Measurements from ENCODE around the gene DYSF.

The DYSF gene

GRCh38 chr2:71603311-71603811 lies 150.0 kb downstream of the DYSF start:
- DNase-seq (ENCODE audit: low read depth) = no peak

DNA sequence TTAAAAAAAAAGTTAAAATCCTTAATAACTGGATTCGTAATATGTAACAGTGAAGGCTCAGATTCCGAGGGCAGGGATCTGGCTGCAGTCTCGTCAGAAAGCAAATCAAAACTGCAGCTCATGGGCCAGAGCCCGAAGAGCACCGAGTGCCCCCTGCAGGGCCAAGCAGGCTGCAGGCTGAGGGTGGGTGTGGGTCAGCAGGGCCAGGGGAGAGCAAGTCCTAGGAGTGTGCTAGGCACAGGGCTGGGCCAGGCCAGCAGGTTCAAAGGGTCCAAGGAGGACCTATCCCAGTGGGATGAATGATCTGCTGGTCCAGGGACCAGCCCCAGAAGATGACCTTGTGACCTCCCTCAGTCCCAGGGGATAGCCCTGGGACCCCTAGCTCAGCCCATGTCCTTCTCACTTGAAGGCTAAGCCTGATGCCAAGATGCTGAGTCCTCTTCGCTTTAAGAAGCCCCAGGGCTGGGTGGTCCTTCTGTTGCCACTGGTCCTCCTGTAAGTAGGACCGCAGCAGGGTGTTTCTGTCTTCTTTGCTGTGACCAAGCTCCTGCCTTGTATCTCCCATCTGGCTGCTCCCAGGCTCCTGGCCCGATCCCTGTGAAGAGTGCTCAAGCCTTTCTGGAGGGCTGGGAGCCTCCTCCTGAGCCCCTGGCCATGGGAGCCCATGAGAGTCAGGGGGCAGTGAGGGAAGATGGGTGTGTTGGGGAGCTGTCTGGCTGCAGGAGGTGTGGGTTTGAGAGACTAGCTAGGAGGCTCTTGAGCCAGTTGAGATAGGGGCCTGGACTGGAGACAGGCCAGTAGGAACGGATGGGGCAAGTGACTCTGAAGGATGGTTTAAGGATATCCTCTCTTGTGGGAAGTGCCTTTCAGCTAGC lies 150.7 kb downstream of the DYSF start:
- no peak for DNase-seq (ENCODE audit: low read depth)

DNA sequence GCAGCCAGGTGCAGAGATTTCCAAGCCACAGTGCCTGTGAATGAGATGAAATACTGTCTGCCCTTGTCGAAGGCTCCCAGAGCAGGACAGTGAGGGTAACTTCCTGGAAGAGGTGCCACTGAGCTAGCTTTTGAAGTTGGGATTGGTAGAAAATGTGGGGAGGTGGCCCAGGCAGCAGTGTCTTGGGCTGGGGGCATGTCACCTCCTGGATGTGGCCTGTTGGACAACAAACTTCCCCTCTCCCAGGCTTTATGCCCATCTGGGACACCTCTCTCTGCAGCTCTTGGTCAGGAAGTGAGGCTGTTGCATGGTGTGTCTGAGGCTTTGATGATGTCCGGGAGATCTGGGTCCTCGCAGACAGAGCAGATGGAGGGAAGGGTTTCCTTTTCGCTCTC lies 151.4 kb downstream of the DYSF start:
- DNase-seq (ENCODE audit: low read depth) = no peak

GRCh38 chr2:71605173-71605641 lies 151.8 kb downstream of the DYSF start:
- no peak for DNase-seq (ENCODE audit: low read depth)

GRCh38 chr2:71605781-71606241 lies 152.4 kb downstream of the DYSF start:
- DNase-seq (ENCODE audit: low read depth) = no peak

GRCh38 chr2:71606244-71606643 lies 152.9 kb downstream of the DYSF start:
- DNase-seq (ENCODE audit: low read depth) = no peak

DNA sequence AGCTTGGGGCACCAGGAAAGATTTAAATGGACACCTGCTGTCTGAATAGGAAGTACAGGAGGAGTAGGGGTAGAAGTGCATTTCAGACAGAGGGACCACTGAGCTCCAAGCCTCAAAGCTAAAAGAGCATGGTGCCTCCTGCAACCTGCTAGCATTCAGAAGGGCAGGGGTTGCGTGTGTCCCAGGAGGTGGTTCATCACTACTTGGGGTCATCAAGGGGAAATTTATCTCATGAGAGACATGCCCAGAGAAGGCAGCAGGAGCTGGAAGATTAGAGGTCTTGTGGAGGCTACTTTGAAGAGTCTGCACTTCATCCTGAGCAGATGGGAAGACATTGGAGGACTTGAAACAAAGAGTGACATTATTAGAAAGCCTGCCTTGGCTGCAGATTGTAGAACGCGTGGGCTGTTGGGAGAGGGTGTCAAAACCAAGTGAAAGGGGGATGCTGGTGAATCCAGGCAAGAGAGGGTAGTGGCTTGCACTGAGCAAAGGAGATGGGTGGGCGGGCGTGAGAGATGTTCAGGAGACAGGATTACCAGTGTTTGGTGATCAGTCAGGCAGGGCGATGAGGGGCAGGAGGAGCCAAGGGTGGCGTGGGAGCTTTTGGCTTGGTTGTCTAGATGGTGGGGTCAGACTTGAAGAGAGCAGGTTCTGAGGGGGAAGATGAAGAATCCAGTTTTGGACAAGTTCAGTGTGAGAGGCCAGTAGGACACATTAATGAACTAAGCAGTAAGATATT lies 154.0 kb downstream of the DYSF start:
- DNase-seq (ENCODE audit: low read depth) = no peak

GRCh38 chr2:71608034-71608433 lies 154.7 kb downstream of the DYSF start:
- DNase-seq (ENCODE audit: low read depth) = no peak

GRCh38 chr2:71608441-71608840 lies 155.1 kb downstream of the DYSF start:
- no peak for DNase-seq (ENCODE audit: low read depth)

DNA sequence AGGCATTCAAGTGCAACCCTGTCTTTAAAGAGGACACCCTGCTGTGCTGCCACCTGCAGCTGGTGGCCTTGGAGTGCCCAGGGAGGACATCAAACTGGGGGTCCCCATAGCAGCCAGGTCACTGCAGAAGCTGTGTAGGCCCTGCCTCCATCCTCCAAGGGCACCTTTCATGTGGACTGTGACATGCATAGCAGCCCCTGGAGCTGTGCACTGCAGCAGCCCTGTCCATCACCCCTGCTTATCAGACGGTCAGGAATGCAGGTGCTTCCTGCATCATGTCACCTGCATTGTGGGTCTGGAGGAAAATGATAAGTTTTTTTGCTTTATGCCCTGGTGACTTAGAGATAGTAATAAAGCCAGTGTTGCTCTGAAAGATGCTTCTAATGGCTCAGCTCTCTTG lies 155.7 kb downstream of the DYSF start:
- no peak for DNase-seq (ENCODE audit: low read depth)

DNA sequence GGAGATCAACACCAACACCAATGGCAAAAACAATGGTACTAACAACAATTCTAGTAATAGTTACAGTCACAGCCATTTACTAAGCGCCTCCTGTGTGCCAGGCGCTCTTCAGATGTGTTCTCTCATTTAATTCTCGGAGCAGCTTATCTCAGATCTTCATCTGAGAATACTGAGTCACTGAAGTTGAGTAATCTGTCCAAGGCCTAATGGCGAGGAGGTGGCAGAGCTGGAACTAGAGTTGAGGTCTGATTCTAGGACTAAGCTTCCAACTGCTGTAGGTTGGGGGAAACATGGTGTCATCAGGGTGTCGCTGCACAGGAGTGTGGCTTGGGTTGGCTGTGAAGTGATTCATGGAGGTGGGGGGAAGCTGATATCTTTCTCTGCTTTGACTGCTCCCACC lies 156.1 kb downstream of the DYSF start:
- peak; percentile 35 for DNase-seq (ENCODE audit: low read depth)

- peak; percentile 17 for DNase-seq (ENCODE audit: low read depth)
Measured at GRCh38 chr2:71609958-71610357, 156.6 kb downstream of the DYSF start.

GRCh38 chr2:71610671-71611070 lies 157.3 kb downstream of the DYSF start:
- no peak for DNase-seq (ENCODE audit: low read depth)

DNA sequence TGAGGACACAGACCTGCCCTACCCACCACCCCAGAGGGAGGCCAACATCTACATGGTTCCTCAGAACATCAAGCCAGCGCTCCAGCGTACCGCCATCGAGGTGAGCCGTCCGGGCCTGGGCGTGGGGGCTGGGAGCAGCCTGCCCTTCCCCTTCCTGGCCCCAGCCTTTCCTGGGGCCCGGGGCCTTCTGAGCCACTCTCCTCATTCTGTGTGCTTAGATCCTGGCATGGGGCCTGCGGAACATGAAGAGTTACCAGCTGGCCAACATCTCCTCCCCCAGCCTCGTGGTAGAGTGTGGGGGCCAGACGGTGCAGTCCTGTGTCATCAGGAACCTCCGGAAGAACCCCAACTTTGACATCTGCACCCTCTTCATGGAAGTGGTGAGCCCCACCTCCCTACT lies 157.9 kb downstream of the DYSF start:
- DNase-seq (ENCODE audit: low read depth) = no peak

GRCh38 chr2:71611781-71612527 lies 158.6 kb downstream of the DYSF start:
- DNase-seq (ENCODE audit: low read depth) = no peak

DNA sequence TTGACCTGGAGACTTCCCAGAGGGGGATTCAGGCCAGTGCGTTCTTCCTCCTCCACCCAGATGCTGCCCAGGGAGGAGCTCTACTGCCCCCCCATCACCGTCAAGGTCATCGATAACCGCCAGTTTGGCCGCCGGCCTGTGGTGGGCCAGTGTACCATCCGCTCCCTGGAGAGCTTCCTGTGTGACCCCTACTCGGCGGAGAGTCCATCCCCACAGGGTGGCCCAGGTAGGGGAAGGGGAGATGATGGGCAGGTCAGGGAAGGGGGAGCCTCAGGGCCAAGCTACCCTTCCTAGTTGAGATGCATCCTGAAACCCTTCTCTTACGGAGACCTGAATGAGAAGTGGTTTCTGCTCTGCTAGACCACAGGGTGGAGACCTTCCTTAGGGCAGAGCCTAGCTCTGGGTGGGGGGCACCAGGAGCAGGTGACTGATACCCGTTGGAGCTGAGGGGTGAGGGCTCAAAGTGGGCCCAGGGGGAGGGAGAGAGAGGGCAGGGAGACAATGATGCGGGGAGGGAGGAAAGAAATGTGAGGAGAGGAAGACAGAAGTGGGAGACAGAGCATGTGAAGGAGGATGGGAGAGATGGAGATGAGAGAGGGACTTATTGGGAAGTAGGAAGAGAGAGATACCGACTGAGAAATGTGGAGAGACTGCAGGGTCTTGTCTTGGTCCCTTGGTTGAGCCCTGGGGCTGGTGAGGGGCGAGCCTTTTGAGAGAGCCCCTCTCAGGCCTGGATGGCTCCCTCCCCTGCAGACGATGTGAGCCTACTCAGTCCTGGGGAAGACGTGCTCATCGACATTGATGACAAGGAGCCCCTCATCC lies 159.4 kb downstream of the DYSF start:
- DNase-seq (ENCODE audit: low read depth) = no peak

DNA sequence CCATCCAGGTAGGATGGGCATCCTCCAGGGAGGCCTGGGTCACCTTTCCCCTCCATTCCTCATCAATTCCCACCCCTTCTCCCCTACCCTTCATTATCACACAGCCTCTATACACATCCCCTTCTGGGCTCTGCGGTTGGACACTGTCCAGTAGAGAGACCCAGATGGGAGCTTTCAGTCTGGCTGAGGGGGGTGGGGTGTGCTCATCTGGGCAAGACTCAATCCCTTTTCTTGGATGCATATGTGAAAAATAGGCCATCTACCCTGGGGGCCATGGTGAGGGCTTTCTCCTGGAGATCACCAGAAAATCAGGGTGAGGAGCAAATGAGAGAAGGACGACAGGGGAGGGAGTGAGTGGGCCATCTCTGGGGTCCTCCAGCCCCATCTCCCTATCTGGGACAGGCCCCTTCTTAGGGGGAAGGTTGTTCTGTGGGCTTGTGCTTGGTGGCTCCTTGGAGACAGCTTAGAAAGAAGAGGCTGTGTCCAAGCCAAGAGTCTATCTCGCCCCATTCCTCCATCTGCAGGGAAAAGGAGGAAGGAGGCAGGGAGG lies 160.1 kb downstream of the DYSF start:
- no peak for DNase-seq (ENCODE audit: low read depth)

GRCh38 chr2:71613953-71614925 lies 160.9 kb downstream of the DYSF start:
- DNase-seq (ENCODE audit: low read depth) = no peak

DNA sequence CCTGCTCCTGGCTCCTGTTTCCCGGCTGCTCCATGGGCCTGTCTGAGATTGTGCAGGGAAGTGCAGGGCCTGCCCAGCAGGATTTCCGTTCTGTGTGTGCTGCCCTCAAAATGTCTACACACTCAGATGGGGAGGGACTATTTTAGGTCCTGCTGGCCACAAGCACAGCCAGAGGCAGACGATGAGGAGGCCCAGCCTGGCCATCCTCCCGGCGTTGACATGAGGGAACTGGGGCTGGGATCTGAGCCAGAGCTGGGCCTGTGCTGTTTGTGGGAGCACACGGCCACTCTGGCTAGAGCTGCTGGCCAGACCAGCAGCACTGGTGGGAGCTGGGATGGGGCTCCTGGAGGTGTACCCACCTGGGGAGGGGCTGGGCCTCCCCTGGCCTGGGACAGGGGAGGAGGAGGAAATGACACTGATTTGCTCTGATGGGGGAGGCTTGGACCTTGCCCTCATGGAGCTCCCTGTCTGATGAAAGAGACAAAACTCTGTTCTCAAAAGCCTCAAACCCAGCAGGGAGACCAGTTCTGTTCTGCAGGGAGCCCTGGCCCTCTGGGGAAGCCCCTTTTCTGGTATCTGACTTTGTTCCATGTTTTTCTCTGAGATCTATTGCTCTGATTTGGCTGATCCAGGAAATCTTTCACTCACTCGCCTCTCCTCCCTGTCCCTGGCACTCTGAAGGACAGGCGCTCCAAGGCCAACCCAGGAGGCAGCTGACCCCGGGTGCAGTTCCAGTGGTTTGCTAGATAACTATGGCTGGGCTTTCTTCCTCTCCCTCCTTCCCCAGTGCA lies 161.8 kb downstream of the DYSF start:
- DNase-seq (ENCODE audit: low read depth) = no peak
